ENCODE measurements around the gene RPL32. TPM values are rescaled to one million over a fixed set of nuclear protein-coding genes. Genes with fewer than 3 reads are reported as not detected.
"Not testable (repeated sequence)": the region's sequence is repeated elsewhere in the genome, so short reads cannot be mapped to it uniquely, and the experiment has no call there.

RPL32 gene
- total RNA-seq, 4 donors from 2014 or later = 510 to 893 (median 747) TPM

DNA sequence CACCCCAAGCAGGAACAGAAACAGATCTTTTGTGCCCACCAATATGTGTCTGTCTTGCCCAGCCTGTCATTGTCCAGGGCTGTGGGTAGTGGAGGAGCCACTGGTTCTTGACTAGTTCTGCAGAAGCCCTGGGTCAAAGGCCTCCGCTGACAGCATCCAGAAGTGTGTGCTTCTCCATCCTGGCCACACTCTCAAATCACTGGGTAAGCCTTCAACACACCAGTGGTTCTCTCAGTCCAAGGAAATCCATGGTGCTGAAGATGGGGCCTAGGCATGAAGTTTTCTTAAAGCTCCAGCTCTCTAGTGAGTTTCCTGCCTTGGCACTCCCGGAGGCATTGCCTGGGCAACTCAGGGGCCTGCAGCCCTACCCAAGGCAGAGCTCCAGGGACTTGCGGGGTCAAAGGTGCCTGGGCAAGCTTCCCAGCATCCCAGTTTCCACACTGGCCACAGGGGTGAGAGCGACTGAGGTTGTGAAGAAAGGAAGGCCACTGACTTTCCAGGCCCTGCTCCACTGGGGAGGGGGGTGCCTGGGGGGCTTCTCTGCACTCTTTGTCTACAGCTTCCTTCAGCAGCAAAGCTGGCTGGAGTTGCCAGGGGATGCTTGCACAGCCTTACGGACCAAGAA lies 37.9 kb upstream of the RPL32 start:
- H3K4me3 ChIP-seq = no peak overlapping the region
- DNase-seq (ENCODE audit: low spot score in 2 of 2) = no peak
- no peaks in the 10 kb centered on the region for H3K9me3 ChIP-seq
- WGBS, 2 donors = 72 to 79% methylated on average over 5 of the region's 5 CpGs
- TF ChIP-seq EP300 (IDR thresholded peaks at IDR 0.05) (no peak), POLR2A (IDR thresholded peaks at IDR 0.05) (no peak)
- H3K27ac ChIP-seq = no peak overlapping the region
- peaks cover 0 to 11% (median 9%) of the 10 kb centered on the region in 4 donors for H3K4me1 ChIP-seq
- H3K27me3 ChIP-seq = peaks cover 0 to 12% of the 10 kb centered on the region in 2 donors
- H3K36me3 ChIP-seq = no peaks in the 10 kb centered on the region

DNA sequence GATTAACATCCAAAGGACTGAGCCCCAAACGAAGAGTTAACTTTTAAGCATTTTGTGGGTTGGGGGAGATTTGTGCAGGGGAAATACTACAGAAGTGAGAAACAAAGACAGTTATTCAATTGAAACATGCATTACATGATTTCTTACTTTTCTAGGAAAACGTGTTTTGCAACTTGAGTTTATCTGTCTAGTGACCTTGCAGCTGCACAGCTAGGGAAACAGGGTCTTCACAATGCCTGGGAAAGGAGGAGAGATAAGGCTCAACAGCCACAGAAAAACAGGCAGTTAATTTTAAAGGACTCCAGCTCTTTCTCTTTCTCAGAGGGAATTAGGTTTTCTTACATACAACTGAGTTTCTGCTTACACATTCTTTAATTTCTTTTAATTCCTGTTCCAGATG lies 37.4 kb upstream of the RPL32 start:
- not testable (repeated sequence) for H3K4me3 ChIP-seq; DNase-seq (ENCODE audit: low spot score in 2 of 2); H3K9me3 ChIP-seq; H3K36me3 ChIP-seq; H3K27ac ChIP-seq
- Histone ChIP-seq H3K4me1 (peaks cover 0 to 11% (median 9%) of the 10 kb centered on the region in 4 donors), H3K27me3 (peaks cover 0 to 12% of the 10 kb centered on the region in 2 donors)
- 53 to 58% methylated on average over 2 of the region's 2 CpGs for WGBS, 2 donors

DNA sequence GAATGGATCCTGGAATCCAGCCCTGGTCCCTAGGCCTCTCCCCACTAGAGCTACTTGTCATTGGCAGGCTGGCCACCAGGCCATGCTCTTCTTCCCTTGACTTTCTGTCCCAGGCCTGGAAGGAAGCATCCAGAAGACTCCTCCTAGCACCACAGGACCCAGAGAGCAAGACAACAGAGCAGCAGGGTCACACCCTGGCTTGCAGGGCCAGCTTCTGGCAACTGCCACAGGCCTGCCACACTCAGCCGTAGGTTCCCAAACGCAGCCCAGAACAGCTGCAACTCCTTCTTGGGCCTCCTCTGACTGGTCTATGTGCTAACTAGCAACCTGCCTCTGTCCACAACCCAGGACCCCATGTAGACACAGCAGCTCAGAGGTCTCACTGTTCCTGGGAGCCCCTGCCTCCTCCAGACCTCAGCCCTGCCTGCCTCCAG lies 36.8 kb upstream of the RPL32 start:
- H3K4me1 ChIP-seq = peaks cover 0 to 11% (median 9%) of the 10 kb centered on the region in 4 donors
- TF ChIP-seq, protein P1, sequence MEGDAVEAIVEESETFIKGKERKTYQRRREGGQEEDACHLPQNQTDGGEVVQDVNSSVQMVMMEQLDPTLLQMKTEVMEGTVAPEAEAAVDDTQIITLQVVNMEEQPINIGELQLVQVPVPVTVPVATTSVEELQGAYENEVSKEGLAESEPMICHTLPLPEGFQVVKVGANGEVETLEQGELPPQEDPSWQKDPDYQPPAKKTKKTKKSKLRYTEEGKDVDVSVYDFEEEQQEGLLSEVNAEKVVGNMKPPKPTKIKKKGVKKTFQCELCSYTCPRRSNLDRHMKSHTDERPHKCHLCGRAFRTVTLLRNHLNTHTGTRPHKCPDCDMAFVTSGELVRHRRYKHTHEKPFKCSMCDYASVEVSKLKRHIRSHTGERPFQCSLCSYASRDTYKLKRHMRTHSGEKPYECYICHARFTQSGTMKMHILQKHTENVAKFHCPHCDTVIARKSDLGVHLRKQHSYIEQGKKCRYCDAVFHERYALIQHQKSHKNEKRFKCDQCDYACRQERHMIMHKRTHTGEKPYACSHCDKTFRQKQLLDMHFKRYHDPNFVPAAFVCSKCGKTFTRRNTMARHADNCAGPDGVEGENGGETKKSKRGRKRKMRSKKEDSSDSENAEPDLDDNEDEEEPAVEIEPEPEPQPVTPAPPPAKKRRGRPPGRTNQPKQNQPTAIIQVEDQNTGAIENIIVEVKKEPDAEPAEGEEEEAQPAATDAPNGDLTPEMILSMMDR (IDR thresholded peaks at IDR 0.05) = no peak
- TF ChIP-seq EP300 (IDR thresholded peaks at IDR 0.05) (no peak), POLR2A (IDR thresholded peaks at IDR 0.05) (no peak)
- no peaks in the 10 kb centered on the region for H3K36me3 ChIP-seq
- 86 to 91% methylated on average over 2 of the region's 2 CpGs for WGBS, 2 donors
- H3K9me3 ChIP-seq = no peaks in the 10 kb centered on the region
- H3K27ac ChIP-seq = no peak overlapping the region
- no peak for DNase-seq (ENCODE audit: low spot score in 2 of 2)
- no peak overlapping the region for H3K4me3 ChIP-seq
- H3K27me3 ChIP-seq = peaks cover 0 to 12% of the 10 kb centered on the region in 2 donors

DNA sequence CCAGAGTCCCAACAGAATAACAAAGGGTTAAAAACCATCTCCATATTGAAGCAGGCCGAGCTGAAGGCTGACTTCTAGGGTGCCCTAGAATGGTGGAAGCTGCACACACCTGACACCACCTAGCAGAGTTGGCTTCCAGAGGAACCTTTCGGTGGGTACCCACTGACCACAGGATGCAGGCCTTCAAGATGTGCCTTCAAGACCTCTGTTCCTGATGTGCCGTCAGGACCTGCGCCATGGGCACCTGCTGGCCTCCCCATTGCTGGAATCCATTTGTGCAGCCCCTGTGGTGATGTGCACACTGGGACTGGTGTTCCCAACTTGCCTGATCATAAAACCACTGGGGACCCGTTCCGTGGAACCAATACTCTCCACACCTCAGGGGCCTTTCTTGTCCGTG lies 35.7 kb upstream of the RPL32 start:
- no peak for DNase-seq (ENCODE audit: low spot score in 2 of 2)
- TF ChIP-seq POLR2A (IDR thresholded peaks at IDR 0.05) = no peak
- TF ChIP-seq EP300 (IDR thresholded peaks at IDR 0.05) = no peak
- TF ChIP-seq, protein P1 (IDR thresholded peaks at IDR 0.05) = no peak
- Histone ChIP-seq H3K4me3 (no peak overlapping the region), H3K9me3 (no peaks in the 10 kb centered on the region), H3K36me3 (no peaks in the 10 kb centered on the region), H3K27ac (no peak overlapping the region), H3K4me1 (peaks cover 0 to 11% (median 9%) of the 10 kb centered on the region in 4 donors), H3K27me3 (peaks cover 0 to 12% of the 10 kb centered on the region in 2 donors)
- 90 to 93% methylated on average over 7 of the region's 7 CpGs for WGBS, 2 donors

- no peak for DNase-seq (ENCODE audit: low spot score in 2 of 2)
- no peak overlapping the region for H3K27ac ChIP-seq
- H3K27me3 ChIP-seq = peaks cover 0 to 12% of the 10 kb centered on the region in 2 donors
- no peaks in the 10 kb centered on the region for H3K9me3 ChIP-seq
- TF ChIP-seq POLR2A (IDR thresholded peaks at IDR 0.05) (no peak), EP300 (IDR thresholded peaks at IDR 0.05) (no peak)
- TF ChIP-seq, protein P1 (IDR thresholded peaks at IDR 0.05) = peak in 3 of 5 experiments; percentile 16 to 41 (median 18)
- H3K4me1 ChIP-seq = peaks cover 0 to 11% (median 9%) of the 10 kb centered on the region in 4 donors
- H3K36me3 ChIP-seq = no peaks in the 10 kb centered on the region
- WGBS, 2 donors = 27 to 37% methylated on average over 27 to 30 of the region's 60 CpGs
- H3K4me3 ChIP-seq = peak overlapping the region in 3 of 4 donors; percentile 15 to 47 (median 22)
Observed at GRCh38 chr3:12875857-12876836, 34.8 kb upstream of the RPL32 start.
